ENCODE data around the gene CYGB.
"Not testable (repeated sequence)": the region's sequence is repeated elsewhere in the genome, so short reads cannot be mapped to it uniquely, and the experiment has no call there.

Gene CYGB

DNA sequence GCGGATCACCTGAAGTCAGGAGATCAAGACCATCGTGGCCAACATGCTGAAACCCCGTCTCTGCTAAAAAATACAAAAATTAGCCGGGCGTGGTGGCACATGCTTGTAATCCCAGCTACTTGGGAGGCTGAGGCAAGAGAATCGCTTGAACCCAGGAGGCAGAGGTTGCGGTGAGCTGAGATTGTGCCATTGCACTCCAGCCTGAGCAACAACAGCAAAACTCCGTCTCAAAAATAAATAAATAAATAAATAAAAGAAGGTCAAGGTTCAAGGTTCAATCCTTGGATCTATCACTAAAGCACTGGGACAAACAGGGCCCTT, 12.0 kb downstream of the CYGB start:
- H3K4me3 ChIP-seq (ENCODE audit: low read depth, low read length) = not testable (repeated sequence)

DNA sequence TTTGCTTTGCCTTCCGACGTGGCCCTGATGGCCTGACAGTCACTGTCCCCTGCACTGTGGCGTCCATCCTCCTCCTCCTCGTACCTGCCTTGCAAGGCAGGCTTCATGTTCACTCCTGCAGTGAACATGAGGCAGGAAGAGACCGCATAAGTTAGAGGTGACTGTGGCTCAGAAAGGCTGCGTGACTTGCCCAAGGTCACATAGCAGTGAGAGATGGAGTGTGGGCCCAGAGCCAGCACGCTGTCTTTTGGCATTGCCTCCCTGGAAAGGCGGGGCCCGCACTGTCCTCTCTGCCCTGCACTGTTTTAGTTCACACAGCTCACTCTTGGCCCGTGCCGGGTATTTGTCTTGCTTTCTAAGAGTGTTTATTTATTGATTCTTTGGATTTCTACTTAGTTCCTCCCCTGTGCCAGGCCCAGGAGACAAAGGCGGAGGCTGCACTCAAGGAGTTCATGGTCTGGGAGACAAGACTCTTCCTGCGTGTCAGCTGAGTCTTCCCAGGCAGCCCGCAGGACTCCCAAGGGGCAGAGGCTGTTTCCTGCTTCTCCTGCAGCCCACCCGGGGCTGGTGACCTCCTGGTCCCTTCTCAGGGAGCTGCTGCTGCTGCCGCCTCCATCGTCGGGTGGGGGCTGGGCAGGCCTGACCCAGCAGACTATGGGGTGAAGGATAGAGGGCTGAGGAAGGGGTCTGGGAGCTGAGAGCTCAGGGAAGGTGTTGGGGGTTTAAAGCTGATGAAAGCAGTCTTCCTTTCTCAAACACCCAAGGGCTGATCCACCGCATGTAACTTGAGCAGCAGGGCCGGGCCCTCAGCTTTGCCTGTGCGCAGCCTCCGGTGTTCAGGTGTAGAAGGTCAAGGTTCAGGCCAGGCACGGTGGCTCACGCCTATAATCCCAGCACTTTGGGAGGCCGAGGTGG, 12.7 kb downstream of the CYGB start:
- H3K4me3 ChIP-seq (ENCODE audit: low read depth, low read length) = no peak overlapping the region

DNA sequence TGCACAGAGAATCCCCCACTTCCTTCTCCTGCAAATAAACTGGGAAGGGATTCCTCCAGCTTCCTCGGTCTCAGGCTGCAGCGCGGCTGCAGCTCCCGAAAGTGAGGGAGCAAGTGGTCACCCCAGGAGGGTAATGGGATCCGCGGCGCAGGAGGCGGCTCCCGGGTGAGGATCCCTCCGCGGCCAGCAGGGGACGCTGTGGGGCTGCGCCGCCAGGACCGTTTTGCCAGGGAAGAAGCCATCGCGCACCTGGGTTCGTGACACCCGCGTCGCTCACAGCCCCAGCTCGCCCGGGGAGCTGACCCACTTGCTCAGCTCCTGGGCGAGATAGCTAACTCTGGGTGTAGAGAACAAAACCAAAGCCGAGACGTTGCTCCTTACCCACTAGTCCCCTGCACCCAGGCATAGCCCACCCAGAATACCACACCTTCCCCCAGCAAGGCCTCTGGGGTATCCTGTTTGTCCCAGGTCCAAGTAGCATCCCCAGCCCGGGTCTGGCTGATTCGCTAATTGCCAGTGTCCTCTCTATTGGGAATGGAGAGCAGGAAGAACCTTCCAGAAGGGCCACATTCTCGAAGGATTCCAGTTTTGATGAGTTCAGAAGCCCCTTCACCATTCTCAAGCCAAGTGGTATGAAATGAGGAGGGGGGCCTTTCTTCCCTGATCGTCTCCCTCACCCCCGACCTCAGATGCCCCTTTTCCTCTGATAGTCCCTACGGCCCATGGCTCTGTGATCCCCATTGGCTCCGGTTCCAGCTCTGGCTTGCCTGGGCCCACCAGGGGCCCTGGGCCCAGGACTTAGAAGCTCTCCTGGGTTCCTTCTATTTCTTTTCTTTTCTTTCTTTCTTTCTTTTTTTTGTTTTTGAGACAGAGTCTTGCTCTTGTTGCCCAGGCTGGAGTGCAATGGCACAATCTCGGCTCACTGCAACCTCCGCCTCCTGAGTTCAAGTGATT, 14.1 kb downstream of the CYGB start:
- H3K4me3 ChIP-seq (ENCODE audit: low read depth, low read length) = no peak overlapping the region

DNA sequence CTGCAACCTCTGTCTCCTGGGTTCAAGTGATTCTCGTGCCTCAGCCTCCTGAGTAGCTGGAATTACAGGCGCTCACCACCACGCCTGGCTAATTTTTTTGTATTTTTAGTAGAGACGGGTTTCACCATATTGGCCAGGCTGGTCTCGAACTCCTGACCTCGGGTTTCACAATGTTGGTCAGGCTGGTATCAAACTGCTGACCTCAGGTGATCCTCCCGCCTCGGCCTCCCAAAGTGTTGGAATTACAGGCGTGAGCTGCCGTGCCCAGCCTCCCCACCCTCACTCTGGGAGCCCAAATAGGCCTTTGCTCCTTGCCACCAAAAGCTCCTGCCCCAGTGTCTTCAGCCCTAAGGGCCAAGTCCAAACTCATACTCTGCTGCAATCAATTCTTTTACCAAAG, 15.8 kb downstream of the CYGB start:
- not testable (repeated sequence) for H3K4me3 ChIP-seq (ENCODE audit: low read depth, low read length)

DNA sequence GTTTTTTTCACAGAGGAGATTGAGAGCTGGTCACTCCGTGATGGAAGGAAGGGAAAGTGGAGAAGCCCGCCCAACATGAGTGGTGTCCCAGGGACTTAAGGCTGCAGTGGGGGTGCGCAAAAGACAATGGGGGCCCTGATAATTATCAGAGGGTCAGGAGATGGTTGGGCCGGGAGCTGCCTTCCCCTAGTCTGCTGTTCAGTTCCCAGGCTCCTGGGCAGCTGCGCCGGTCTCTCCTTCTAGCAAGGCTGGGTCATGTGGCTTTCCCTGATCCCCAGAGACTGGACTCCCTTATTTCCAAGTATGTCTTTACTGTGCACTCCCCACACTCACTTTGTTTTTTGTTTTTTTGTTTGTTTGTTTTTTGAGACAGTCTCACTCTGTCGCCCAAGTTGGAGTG, 16.2 kb downstream of the CYGB start:
- no peak overlapping the region for H3K4me3 ChIP-seq (ENCODE audit: low read depth, low read length)

DNA sequence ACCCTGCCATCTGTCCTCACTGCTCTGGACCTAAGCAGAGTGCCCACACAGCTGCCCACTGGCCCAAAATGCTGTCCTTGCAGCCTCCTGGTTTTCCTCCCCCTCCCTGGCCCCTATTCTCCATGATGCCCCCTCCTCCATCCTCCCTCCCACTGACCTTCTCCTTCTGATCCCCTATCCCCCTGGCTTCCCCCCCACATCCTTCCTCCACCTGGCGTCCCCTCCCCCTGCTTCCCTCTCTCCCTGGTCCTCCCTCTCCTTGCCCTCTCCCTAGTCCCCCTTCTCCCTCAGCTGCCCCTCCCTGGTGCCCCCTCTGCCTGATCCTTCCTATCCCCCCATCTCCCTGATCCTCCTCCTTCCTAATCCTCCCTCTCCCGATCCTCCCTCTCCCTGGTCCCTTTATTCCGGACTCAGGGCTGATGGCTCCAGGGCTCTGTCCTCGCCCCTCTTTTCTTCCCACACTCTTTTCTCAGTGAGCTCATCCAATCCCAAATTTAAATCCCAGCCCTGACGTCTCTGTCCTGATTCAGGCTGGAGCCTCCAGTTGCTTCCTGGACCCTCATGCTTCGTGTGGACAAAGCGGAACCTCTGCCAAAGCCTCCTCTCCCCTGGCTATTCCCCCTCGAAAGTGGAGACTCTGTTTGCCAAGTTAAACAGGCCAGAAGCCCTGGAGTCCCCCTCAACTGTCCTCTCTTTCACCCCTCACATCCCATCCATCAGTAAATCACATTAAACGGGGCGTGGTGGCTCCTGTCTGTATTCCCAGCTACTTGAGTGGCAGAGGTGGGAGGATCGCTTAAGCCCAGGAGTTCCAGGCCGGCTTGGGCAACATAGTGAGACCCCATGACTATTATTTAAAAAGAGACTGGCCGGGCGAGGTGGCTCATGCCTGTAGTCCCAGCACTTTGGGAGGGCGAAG, 18.2 kb downstream of the CYGB start:
- H3K4me3 ChIP-seq (ENCODE audit: low read depth, low read length) = no peak overlapping the region

DNA sequence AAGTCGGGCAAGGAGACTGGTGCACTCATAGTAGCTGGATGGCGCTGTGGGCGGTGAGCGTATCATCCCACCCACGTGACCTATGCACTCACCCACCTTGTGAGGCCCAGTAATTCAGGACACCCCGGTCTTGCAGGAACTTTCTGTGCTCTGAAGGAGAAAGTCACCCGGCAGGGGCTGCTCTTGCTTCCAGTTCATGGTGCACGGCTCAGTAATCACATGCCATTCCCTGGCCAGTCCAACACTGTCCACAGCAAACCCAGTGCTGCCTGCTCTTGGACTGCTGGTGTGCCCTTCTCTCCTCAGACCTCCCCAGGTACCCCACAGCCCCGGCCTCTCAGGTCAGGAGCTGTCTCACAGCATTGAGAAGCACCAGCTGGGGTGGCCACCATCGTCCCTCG, 19.9 kb downstream of the CYGB start:
- no peak overlapping the region for H3K4me3 ChIP-seq (ENCODE audit: low read depth, low read length)

DNA sequence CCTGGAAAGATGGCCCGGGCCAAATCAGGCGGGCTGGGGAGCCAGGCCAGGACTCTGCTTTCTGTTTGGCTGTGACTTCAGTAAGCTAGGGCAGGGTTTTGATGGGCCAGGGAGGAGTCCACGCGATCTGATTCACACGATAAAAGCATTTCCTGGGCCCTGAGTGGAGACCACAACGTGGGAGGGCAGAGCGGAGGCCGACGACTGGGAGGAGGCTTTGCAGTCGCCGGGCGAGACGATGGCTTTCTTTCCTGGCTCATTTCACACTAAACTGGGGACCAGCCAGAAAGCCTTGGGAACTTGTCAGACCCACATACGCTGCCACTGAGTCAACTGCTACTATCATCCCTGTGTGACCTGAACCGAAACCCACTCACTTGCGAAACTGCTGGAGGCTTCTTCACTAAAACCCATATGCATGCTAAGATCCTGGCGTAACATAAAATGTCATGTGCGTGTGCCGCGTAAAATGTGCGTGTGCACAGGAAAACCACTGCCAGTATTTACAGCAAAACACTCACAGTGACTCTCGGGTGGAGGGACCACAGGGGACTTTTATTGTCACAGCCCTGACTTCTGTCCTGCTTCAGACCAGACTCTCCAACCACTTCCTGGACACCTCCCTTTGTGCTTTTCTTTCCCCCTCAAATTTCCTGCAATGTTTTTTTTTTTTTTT, 22.1 kb downstream of the CYGB start:
- no peak overlapping the region for H3K4me3 ChIP-seq (ENCODE audit: low read depth, low read length)

DNA sequence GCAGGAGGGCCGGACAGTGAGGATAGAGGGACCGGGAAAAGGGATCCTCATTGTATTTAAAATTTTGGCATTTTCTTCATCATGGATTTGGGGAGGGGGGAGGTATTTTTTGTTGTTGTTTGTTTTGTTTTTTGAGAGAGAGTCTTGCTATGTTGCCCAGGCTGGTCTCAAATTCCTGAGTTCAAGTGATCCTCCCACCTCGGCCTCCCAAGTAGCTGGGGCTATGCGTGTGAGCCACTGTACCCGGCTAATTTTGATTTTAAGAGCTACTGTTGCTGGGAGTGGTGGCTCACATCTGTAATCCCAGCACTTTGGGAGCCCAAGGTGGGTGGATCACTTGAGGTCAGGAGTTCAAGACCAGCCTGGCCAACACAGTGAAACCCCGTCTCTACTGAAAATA, 23.2 kb downstream of the CYGB start:
- H3K4me3 ChIP-seq (ENCODE audit: low read depth, low read length) = not testable (repeated sequence)

DNA sequence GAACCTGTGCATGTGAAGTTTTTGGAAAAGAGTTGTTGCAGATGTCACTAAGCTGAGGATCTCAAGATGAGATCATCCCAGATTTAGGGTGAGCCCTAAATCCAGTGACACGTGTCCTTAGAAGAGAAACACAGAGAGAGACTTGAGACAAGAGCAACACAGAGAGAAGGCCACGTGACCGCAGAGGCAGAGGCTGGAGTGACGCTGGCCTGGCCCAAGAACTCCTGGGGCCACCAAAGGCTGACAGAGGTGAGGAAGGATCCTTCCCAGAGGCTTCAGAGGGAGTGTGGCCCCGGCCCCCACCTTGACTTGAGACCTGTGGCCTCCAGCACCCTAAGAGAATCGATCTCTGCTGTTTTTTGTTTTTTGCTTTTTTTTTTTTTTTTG, 24.2 kb downstream of the CYGB start:
- H3K4me3 ChIP-seq (ENCODE audit: low read depth, low read length) = no peak overlapping the region

DNA sequence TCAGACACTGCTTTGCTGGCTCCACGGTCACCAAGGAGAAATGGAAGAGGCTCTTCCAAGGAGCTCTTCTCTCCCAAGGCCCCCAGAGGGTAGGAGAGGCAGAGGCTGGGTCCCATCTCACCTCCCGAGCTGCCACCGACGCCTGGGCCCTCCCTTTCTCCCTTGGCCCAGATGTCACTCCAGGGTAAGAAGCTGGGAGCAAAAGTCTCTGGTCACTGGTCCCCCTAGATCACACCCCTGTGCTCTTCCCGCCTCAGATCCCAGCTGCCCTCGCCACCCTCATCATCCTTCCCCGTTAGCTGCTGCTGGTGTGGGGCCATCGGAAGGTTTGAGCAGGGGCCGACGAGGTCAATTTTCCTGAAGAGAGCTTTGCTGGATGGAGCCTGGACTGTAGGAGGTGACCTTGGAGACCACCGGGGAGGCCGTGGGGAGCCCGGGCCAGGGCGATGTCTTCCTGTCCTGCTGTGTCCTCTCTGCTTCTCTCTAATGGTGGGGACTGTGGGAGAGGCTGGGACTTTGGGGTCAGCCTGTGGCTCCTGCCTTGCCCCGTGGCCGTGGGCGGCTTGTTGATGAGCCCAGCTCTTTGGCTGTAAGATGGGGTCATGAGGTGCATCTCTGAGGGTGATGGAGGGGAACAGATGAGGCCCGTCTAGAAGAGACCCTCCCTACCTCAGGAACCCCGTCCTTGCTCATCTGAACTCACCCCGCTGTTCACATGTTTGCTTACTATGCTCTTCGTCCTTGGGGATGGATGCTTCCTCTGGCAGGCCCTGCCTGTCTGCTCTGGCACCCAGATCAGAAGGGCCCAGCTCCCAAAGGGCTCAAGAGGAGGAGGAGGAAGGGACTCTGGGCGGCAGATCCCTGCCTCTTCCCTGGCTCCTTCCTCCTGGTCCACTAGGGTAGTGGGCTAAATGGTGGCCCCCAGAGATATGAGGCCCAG, 24.9 kb downstream of the CYGB start:
- no peak overlapping the region for H3K4me3 ChIP-seq (ENCODE audit: low read depth, low read length)

DNA sequence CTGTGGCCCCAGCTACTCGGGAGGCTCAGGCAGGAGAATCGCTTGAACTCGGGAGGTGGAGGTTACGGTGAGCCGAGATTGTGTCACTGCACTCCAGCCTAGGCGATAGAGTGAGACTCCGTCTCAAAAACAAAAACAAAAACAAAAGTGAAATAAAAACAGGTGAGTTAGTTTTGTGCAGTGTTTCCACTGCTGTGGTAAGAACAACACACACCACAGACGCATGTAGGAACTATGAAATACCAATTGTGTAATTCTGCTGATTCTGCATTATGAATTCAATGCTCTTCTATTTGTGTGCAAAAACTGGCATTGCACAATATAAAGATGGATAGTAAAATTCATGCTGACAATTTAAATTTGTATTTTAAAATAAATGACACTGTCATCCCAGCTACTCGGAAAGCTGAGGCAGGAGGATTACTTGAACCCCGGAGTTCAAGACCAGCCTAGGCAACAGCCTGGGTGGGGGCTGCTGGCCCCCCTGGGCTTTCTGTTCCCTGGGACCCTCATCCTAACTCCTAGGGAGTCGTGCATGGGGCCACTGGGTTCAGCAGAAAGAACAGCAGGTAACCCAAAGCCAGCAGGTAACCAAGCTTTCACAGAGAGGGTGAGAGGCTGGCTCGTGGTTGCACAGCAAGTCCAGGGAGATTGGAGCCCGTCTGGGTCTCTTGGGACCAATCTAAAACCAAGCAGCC, 25.7 kb downstream of the CYGB start:
- H3K4me3 ChIP-seq (ENCODE audit: low read depth, low read length) = no peak overlapping the region

DNA sequence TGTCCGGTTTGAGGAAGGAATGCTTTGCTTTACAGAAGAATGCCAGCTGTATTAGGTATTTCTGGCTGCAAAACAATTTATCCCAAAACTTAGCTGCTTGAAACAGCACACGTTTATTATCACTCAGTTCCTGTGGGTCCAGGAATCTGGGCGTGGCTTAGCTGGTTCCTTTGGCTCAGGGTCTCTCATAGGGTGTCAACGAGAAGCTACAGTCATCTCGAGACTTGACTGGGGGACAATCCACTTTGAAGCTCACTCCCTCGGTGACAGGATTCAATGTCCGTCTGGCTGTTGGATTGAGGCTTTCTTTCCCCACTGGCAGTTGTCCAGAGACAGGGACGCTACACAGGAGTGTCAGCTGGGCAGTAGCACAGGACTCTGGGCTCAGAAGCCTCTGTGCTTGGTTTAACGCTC, 26.7 kb downstream of the CYGB start:
- no peak overlapping the region for H3K4me3 ChIP-seq (ENCODE audit: low read depth, low read length)

DNA sequence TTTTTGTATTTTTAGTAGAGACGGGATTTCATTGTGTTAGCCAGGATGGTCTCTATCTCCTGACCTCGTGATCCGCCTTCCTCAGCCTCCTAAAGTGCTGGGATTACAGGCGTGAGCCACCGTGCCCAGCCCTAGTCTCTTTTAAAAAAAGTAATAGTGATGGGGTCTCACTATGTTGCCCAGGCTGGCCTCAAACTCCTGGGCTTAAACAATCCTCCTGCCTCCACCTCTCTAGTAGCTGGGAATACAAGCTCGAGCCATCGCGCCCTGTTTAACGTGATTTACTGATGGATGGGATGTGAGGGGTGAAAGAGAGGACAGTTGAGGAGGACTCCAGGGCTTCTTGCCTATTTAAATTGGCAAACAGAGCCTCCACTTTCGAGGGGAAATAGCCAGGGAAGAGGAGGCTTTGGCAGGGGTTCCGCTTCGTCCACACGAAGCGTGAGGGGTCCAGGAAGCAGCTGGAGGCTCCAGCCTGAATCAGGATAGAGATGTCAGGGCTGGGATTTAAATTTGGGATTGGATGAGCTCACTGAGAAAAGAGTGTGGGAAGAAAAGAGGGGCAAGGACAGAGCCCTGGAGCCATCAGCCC, 28.9 kb downstream of the CYGB start:
- H3K4me3 ChIP-seq (ENCODE audit: low read depth, low read length) = not testable (repeated sequence)

DNA sequence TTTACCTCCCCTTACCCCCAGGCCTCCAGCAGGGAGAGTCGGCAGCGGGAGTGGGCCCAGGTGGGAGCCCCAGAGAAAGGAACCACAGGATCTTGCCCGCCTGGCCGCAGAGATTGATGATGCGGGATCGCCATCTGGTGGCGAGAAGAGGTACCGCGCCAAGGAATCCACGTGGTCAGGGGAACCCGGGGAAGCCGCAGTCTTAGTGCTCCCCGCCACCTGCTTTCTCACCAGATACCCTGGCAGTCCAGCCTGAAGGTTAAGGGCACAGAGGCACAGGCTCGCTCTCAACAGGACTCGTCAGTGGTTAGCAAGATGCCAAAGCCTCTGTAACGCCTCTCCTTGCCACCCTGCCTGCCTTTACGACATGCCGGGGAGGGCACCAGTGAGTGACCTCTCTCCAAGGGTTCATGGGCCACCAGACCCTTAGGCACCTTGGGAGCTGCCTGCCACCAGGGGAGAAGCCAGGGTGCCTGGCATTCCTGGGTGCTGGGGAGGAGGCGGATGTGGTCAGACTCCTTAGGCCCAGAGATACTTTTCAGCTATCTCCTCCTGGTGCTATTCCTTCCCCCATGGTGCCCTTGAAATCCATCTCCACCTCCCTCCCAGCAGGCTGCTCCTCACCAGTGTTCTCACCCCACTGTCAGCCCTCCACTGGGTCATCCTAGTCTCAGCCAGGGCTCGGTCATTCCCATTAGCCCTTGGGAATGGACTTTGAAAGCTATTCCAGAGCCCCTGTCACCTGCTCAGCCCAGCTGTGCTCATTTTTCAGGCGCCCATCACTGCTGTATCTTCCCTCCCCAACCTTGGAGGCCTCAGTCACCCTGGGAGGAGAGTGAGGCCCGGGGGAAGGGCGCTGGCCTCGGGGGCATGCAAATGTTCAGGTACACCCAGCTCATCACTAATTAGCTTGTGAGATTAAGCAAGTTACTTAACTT, 30.8 kb downstream of the CYGB start:
- H3K4me3 ChIP-seq (ENCODE audit: low read depth, low read length) = no peak overlapping the region

DNA sequence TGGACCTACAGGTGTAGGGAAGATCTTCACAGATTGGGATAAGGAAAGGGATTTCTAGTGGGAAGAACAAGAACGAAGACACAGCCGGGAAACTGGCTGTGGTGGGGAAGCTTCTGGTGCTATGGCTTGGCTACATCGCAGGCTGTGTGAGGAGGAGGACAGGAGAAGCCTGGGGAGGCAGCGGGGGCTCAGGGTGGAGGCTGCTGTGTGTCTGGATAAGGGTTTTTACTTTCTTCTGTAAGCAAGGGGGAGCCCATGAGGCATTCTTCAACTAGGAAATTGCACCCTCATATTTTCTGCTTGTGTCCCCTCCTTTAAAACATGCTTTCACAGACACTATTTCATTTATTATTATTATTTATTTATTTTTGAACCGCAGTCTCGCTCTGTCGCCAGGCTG, 33.4 kb downstream of the CYGB start:
- no peak overlapping the region for H3K4me3 ChIP-seq (ENCODE audit: low read depth, low read length)

Data from iPS-11a (cell line).